Measurements from ENCODE around the gene GOLT1A.

Gene GOLT1A

DNA sequence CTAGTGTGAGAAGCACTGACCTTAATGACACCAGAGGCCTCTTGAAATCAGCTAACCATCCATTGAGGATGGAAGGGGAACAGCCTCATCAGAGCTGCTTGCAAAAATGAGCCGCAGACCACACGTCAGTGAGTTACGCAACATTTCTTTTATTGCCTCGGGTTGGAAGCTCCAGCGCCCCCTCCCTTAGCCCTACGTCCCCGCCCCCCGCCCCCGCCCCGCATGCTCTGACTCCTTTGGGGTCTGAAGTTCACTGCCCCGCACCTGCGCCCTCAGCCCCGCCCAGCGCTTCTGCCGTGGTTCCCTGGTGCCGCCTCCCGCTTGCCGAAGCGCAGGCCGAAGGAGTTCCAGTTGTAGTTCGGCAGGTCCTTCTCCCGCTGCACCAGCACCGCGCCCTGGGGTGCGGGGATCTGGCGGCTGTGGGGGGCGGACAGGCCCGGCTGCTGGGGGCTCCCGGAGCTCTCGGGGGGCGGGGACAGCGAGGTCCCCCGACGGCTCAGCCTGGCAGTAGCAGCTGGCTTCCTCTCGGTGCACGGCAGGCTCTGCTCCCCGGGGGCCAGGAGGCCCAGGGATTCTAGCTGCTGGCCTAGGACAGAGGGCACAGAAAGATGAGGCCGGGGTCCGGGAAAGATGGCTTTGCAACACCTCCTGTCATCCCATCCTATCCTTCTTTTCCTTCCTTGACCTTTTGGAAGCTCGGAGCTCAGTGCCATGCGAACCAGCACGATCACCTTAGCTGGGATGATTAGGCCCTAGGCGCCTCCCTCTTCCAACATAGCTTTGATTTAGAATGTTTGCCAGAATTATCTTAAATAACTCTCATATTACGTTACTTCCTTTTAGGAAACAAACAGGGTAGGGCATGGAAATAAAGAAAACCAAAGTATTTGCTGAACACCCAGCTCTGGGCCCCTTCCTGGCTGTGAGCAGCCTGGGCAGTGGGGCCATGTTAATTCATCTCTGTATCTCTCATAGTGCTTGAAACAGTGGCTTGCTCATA is 23.3 kb downstream of the GOLT1A start:
- no peak for DNase-seq

DNA sequence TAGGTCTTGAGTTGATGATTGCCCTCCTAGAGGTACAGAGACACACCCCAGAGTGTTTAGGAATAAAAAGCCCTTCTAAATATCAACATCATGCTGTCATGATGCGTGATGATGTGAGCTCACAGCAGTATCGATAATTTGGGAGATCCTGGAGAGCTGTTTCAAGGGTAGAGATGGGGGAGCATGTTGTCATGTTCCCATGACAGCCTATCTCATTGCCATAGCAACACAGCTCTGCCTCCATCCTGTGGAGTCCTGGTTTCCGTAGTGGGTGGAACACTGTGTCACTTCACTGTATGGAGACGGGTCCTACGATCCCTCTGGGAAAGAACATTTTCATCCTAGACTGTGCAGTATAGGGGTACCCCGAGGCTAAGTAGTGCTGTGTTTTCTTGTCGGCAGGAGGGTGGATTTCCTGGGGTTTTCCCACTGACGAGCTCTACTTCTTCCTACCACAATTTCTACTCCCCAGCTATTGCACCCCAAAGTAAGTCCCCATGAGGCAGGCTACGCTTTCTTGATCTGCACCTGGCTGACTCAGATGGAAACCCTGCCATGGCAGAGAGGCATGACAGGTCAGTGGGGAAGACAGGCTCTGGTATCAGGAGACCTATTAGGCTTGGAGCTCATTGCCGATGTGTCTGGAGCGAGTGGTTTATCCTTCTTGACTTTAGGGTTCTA is 24.7 kb downstream of the GOLT1A start:
- DNase-seq: no peak

- no peak for DNase-seq
Measured at GRCh38 chr1:204186597-204186996, 27.2 kb downstream of the GOLT1A start.

- no peak for DNase-seq
Measured at GRCh38 chr1:204181116-204181515, 32.7 kb downstream of the GOLT1A start.

DNA sequence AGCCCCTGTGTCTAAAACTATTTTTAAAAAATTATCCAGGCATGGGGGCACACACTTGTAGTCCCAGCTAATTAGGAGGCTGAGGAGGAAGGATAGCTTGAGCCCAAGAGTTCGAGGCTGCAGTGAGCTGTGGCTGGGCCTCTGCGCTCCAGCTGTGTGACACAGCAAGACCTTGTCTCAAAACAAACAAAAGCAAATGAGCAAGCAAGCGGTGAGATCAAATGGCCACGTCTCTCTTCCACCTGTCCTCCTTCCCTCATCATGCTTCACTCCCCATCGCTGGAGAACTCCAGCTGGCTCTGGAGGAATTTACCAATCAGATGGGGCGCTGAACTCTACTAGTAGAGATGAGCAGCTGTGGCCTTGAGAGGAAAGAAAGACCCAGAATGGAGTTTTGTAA is 33.7 kb downstream of the GOLT1A start:
- no peak for DNase-seq

DNA sequence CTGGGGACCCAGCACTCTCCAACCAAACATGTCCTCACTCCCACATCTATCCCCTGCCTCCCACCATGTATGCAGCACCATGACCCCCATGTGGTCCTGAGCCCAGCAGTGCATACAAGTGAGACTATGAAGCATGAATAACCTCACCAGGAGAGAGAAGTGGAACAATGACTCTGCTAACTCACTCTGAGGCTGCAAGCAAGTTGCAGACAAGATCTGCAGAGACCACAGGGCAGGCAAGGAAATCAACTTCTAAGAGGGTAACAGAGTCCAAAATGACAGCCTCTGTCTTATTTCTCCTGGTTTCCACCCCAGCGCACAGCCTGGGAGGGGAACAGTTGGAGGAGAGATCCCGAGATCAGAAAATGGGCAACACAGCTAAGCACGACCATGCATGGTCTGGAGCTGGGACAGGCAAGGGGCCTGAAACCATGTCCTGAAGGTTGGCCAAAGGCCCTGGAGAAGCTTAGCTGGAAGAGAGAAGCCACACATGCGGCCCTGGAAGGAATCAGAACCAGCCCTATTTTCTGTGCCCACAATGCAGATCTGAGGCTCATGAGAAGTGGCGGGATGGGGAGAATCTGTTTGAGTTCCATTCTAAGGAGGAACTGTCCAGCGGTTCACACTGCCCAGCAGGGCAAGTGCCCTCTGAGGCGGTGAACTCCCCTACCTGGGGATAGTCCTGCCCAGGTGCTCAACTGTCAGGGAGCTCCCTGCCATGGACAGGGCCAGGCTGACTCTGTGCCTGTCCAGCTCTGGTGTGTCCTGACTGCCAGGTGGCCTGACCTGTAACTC is 35.1 kb downstream of the GOLT1A start:
- DNase-seq: peak; percentile 1

DNA sequence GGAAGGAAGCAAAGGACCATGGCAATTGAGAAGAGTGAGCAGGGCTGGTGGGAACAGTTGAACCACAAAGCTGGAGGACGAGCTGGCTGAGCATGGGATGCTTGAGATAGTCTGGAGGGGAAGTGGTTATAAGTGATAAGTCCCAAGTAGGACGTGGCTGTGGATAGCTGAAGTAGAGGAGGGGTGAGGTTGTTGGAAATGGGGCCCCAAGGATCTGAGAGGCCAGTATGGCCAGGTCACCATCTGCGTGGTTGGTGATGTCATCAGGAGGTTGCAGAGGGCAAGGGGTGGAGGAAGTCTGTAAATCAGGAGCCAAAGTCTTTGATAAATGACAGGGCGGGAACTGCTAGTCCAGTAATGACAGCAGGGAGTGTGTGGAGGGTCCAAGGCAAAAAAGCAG is 36.7 kb downstream of the GOLT1A start:
- DNase-seq: no peak

DNA sequence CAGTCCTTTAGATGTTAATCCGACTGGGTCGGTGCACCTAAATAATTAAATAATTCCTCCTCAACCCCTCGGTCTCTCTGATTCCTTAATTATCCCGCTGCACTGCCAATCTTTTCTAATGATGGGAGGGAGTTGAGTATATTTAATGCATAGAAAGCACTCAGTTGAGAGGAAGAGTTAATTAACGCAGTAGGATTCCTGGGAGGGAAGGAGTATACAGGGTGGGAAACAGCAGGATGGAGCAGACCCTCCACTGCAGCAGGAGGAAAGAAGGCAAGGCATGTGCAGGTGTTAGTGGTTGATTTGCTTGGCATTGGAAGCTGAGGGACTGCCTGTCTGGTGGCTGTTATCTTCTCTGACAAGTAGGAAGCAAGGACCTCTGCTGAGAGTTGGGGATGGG is 37.7 kb downstream of the GOLT1A start:
- peak; percentile 0 for DNase-seq

DNA sequence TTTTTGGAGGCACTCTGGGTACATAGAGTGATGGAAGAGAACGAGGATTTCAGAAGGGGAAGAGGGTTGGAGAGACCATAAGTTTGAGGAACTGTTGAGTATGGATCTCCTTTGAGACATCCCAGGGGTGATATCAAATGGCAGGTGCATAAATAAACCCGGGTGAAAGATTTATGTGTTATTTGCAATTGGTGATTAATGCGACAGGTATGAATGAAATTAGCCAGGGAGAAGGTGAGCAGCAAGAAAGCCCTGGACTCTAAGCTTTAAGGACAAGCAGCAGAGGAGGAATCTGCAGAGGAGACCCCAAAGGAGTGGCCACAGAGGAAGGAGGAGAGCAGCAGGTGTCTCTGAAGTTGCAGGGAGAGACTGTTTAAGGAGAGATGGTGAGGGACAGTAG is 38.8 kb downstream of the GOLT1A start:
- peak; percentile 1 for DNase-seq

- DNase-seq: no peak
Measured at GRCh38 chr1:204172404-204173029, 41.3 kb downstream of the GOLT1A start.

DNA sequence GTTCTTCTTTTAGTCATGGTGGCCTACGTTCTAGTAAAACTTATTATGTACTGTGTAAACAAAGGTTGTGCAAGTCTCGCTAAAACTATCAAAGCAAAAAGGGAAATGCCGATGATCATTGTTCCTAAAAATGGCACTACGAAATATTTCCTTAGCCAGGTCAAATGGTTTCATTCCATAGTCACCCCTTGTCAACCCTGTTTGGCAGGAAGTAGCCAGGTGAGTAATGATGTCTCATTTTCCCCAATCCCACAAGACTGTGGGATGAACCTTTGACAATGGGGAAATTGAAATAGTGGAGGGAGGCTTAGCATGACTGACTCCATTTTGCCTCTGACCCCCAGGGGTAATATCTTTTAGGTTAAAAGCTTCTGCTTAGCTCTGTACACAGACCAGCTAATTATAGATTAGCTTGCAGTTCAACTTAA is 42.0 kb downstream of the GOLT1A start:
- DNase-seq: peak; percentile 24

DNA sequence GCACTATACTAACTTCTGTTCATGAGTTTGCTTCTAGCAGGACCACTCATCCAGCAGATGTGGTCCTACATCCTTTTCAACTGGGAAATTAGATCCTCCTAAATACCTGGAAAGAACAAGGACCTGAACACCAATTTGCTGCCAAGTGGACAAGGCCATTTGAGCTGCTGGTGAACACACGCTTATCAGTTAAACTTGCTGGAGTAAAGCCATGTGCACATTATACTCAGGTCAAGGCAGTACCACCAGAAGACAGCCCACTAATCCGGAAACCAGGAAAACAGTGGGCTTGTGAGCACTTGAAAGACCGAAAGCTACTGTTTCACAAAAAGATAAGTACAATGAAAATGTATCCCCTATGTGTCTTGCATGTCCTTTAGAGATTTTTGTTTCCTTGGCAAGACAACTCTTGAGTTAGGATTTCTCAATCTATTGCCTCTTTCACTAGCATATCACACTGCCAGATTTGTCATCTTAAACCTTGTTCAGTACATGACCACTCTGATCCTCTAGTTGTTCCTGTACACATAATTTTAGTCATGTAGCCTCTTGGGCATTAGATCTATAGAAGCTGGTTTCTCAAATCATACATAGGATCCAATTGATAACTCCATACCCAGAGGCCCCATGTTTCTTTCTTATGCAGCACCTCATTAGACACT is 43.2 kb downstream of the GOLT1A start:
- DNase-seq: no peak

DNA sequence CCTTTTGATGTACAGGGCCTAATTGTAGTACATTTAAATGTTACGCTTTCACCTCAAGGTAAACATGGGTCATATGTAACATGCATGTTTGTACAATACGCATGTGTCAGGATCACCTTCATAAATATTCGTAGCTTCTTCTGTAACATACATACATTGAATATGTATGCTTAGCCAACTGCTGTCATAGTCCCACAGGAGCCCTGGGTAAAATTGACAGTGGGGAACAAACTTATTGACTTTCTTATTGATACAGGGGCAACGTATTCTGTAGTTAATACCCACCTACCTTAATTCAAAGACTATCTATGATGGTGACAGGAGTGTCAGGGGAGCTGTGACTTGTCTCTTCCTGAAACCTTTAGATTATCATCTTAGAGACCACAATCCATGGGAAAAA is 43.9 kb downstream of the GOLT1A start:
- no peak for DNase-seq

- no peak for DNase-seq
Measured at GRCh38 chr1:204167730-204168129, 46.1 kb downstream of the GOLT1A start.

DNA sequence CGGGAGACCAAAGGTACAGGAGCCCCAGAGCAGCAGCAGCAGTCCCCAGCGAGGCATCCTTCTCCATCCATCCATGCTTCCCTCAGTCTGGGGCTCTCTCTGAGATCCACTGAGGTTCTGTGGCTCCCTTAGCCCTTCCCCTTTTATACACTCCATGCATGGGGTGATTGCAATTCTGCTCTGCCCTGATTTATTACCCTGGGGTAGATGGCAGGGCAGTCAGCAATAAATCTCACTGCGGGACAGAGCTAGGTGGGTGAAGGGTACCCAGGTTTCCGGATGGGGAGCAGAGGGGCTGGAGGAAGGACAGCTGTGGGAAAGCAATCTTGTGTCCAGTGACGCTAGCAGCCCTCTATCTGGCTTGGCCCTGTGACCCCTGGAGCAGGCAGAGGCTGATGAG is 47.6 kb downstream of the GOLT1A start, which contains the start of gene REN:
Gene REN, minus strand, starts transcription at position 119 of the 400 bp plus-strand sequence. Its CDS starts 44 bp downstream, at position 75.
- no peak for DNase-seq

- peak; percentile 71 for DNase-seq
Measured at GRCh38 chr1:204162494-204163074, 51.2 kb downstream of the GOLT1A start.

DNA sequence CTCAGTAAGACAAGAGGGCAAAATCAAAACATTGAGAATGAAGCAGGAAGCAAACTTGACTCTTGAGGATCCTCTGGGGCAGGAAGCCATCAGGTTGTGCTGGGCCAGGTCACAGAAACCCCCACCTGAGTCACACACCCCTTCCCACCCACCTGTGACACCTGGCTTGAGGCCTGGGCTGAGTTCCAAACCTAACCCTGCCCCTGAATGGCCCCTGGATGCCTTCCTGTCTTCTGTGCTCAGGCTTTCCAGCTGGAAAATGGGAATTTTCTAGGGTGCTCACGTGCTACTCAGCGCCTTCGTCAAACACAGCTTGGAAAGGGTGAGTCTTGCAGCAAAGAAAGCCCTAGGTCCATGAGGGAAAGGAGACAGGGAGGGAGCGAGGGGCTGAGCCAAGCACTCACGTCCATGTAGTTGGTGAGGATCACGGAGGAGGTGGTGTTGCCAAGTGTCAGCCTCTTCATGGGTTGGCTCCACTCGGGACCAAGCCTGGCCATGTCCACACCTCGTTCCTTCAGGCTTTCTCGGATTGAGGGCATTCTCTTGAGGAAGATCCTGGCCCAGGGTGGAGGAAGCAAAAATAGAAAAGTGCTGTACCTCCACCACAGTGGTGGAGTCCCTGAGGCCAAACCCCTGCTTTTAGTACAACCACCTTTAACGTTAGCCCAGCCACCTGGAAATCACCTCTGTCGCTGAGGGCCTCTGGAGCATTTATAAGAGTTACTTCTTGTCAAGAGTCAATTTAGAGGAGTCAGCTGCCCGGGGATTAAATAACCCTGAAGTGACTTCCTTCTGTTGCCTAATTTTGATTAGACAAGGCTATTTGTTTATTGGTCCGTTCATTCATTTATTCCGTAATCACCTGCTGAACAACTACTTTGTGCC is 51.9 kb downstream of the GOLT1A start:
- DNase-seq: peak; percentile 1

- no peak for DNase-seq
Measured at GRCh38 chr1:204157962-204158361, 55.8 kb downstream of the GOLT1A start.

GRCh38 chr1:204155881-204156280 is 57.9 kb downstream of the GOLT1A start:
- no peak for DNase-seq

GRCh38 chr1:204154568-204155255 is 59.1 kb downstream of the GOLT1A start:
- DNase-seq: peak; percentile 4
